ENCODE measurements around the gene KYAT1. TPM values are rescaled to one million over a fixed set of nuclear protein-coding genes. Genes with fewer than 3 reads are reported as not detected.

Gene KYAT1
- total RNA-seq, 1 donor from 2014 or later: 7.1 TPM

DNA sequence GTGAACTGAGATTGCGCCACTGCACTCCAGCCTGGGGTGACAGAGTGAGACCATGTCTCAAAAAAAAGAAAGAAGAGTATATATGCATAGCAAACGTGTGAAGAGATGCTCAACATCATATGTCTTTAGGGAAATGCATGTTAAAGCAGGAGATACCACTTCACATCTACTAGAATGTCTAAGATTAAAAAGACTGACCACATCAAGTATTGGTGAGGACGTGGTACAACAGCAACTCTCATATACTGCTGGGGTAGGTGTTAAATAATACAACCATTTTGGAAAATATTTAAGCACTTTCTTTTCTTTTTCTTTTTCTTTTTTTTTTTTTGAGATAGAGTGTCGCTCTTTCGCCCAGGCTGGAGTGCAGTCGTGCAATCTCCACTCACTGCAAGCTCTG is 96.3 kb downstream of the KYAT1 start:
- DNase-seq (no peak), ATAC-seq (no peak)
- Histone ChIP-seq H3K9me3 (no peaks in the 10 kb centered on the region), H3K4me3 (no peak overlapping the region), H3K36me3 (peaks cover 2% of the 10 kb centered on the region), H3K27ac (no peak overlapping the region), H3K4me1 (peaks cover 14% of the 10 kb centered on the region), H3K27me3 (ENCODE audit: low read depth) (no peaks in the 10 kb centered on the region)
- TF ChIP-seq, protein P1, sequence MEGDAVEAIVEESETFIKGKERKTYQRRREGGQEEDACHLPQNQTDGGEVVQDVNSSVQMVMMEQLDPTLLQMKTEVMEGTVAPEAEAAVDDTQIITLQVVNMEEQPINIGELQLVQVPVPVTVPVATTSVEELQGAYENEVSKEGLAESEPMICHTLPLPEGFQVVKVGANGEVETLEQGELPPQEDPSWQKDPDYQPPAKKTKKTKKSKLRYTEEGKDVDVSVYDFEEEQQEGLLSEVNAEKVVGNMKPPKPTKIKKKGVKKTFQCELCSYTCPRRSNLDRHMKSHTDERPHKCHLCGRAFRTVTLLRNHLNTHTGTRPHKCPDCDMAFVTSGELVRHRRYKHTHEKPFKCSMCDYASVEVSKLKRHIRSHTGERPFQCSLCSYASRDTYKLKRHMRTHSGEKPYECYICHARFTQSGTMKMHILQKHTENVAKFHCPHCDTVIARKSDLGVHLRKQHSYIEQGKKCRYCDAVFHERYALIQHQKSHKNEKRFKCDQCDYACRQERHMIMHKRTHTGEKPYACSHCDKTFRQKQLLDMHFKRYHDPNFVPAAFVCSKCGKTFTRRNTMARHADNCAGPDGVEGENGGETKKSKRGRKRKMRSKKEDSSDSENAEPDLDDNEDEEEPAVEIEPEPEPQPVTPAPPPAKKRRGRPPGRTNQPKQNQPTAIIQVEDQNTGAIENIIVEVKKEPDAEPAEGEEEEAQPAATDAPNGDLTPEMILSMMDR (IDR thresholded peaks at IDR 0.05): no peak
- intact Hi-C loops (cut with DNase I): no loop called here

Other genes starting within 250 kb of the KYAT1 start
- 37.3 TPM for gene DYNC2I2, start 225.1 kb downstream of the KYAT1 start, total RNA-seq
- 197 TPM for gene SET, start 192.7 kb downstream of the KYAT1 start, total RNA-seq
- 11.1 TPM for gene PKN3, start 179.4 kb downstream of the KYAT1 start, total RNA-seq
- gene ZDHHC12, start 157.8 kb downstream of the KYAT1 start, total RNA-seq: 29.4 TPM
- 45.5 TPM for gene ZER1, start 110.0 kb downstream of the KYAT1 start, total RNA-seq
- 25.6 TPM for gene TBC1D13, start 94.7 kb downstream of the KYAT1 start, total RNA-seq
- 21.5 TPM for gene ENDOG, start 63.5 kb downstream of the KYAT1 start, total RNA-seq
- 32.1 TPM for gene SPOUT1, start 52.2 kb downstream of the KYAT1 start, total RNA-seq
- gene LRRC8A, start 183 bp upstream of the KYAT1 start, total RNA-seq: 45.5 TPM
- gene PHYHD1, start 39.0 kb upstream of the KYAT1 start, total RNA-seq: 39.8 TPM
- gene DOLK, start 65.7 kb upstream of the KYAT1 start, total RNA-seq: 14.4 TPM
- gene NUP188, start 65.7 kb upstream of the KYAT1 start, total RNA-seq: 42.4 TPM
- gene SH3GLB2, start 146.4 kb upstream of the KYAT1 start, total RNA-seq: 94.7 TPM
- 21.2 TPM for gene MIGA2, start 154.7 kb upstream of the KYAT1 start, total RNA-seq
- 9.5 TPM for gene DOLPP1, start 199.2 kb upstream of the KYAT1 start, total RNA-seq
- gene CRAT, start 228.8 kb upstream of the KYAT1 start, total RNA-seq: 23.2 TPM
- gene PTPA, start 229.5 kb upstream of the KYAT1 start, total RNA-seq: 100 TPM

Data from lower lobe of right lung (tissue), 2 donors.